ENCODE results near the gene DPCD.
"Not testable (repeated sequence)": the region's sequence is repeated elsewhere in the genome, so short reads cannot be mapped to it uniquely, and the experiment has no call there.

The DPCD gene

DNA sequence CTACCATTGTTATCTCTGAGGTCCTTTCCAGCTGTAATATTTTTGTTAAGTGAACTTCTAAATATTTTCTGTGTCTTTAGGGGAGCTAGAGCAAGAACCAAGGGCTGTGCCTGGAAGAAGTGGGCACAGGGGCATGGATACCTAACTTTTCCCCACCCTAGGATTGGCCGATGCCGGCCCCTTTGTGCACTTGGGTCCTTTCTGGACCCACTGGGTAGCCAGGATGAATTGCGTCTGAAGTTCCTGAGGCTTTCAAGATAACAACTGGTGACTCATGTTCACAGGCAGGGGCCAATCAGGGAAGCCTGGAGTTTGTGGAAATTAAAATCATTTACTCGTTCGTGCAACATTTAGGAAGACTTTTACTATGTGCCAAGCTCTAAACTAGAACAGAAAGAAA is 758 bp downstream of the DPCD start:
- no peak for DNase-seq

DNA sequence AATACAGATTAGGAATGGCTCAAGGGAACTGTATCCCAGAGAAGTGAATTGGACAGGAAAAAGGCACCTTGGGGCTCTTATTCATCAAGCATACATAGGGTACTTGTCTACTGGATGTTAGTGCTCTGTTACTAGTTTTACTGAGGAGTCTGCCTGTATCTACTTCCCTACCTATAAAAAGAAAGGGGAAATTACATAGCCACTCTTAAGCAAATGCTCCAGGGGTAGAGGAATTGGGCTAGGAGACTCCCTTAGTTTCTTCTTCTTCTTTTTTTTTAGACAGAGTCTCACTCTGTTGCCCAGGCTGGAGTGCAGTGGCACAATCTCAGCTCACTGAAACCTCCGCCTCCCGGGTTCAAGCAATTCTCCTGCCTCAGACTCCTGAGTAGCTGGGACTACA is 5.2 kb downstream of the DPCD start:
- DNase-seq = not testable (repeated sequence)

DNA sequence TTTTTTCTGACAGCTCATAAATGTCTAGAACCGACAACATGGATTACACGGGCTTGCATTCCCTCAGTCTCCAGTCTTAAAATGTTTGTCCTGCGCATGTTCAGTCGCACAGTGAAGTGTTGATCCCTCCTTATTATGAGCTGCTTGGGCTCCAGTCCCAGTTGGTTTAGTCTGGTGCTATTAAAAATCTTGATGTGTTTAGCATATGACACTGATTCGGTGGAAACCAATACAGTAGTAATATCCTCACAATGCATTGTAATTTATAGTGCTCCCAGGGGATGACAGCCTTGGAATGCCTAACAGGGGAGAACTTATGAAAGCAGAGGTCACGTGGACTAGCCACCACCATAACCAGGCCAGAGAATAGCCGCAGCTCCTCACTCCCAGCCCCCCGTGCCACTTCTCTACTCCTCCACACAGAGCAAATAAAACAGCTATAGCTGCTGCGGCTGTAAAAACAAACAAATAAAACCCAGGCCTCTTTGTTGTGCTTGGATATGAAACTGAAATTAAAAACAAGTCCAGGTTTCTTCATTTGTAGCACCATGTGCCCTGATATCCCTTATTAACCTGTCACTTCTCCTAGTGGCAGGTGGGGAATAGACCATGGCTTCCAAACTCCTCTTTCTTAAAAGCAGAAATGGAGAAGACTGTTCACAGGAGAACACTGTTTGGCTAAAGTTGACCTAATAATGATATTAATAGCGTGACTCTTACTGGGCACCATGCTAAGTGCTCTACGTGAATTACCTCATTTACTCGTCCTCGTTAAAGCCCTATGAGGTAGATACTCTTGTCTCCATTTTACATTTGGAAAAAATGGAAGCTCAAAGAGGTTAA is 7.7 kb downstream of the DPCD start:
- no peak for DNase-seq

DNA sequence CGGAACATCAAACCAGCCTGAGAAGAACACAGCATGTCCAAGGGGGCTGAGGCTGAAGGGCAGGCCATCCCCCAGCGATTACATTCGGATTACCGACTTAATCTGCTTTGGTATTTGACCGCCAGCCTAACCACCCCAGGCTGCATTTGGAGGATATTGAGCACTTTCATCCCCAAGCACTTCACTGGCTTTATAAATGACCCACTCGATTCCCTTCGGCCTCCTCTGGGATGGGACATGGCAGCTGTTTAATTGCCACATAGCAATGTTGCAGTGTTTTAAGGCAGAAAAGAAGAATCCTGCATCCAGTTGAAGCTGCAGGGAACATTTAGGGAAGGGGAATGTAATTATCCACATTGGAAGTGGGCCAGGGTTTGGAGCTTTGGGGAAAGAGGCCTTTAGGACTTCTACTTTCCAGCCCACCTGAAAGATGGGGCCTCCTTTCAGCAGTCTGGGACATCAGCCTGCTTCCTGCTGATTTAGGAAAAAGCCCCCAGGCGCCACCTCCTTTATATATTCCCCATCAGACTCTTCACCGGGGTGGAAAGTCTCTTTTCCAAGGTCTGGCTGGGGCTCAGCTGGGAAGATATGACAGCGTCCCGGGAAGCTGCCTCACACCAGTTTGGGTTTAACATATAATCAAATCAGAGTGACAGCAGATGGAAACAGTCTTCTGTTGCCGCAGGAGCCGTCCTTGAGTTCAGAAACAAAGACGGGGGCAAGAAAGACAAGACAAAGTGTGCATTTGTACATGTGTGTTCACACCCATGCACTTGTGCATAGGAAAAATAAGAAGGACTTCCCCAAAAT is 9.2 kb downstream of the DPCD start:
- DNase-seq = no peak

DNA sequence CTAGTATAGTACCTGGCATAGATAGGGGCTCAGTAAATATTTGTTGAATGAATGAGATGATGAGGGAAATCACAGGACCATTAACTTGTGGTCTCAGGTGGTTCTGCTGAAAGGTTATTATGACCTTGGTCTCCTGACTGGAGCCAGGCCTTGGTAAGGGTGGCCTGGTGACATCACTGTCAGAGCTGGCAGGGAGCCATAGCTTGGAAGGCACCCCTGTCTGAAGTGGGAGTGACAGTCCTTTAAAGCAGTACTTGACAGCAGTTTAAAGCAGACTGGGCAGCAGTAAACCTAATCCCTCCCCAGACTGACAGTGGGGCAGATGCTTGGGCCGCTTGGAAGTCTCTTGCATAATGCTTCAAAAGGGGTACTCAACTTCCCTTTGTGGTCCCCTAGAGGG is 13.4 kb downstream of the DPCD start:
- peak; percentile 53 for DNase-seq

DNA sequence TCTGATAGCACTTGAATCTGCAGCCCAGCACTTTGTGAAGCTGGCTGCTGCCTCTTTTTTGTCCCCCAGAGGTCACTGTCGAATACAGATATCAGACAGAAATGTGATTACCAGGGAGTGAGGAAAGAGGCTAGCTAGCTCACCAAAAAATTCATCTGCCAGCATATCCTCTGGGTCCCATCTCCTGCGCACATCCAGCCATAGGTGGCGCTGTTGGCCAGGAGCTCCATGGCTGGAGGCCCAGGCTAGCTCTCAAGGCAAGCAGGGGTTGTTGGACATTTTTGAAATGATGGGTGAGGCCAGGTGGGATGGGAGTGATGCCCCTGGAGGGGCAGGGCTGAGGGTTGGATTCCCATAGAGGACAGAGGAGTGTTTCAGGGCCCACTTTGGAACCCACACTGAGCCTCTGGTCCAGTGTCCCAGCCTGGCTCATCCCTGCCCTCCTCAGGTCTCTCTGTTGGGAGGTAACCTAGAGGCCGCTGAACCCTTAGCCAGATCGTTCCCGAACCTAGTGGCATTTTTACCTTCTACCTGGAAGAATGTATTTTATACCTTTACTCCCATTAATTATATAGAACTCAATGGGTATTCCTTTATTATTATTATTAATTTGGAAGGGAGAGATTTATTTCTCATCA is 14.8 kb downstream of the DPCD start:
- DNase-seq = peak; percentile 60

DNA sequence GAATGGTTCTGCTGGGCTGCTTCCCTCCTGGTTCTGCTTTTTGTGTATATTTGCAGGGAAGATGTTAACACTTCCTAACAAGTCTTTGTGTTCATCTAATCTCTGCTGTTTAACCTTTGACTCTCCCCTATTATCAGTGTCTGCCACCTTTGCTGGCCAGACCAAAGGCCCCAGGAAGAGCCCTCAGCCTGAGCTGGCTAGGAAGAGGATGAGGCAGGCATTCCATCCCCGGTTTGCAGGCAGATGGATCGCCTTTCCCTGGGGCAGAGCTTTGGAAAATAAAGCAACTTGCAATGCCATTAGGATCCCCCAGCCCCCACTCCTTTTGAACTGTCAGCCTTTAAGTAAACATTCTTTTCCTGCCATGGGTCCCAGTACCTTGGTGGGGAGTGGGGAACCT is 19.0 kb downstream of the DPCD start:
- no peak for DNase-seq

DNA sequence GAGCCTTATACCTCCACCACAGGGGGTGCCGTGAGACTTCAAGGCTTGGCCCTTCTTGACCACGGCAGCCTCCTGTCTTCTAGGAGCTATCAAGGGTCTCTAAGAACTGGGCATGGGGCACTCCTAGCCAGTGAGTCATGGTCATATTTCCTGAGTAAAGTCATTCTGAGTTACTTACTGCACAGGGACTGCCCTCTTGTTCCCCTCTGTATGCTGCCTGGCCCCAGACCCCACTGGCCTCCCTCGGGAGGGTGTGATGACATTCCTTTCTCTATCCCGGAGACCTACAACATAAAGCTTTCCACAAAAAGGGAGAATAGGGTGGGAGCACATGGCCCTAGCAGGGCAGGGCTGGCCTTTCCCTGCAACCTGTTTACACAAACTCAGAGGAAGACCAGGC is 21.4 kb downstream of the DPCD start:
- no peak for DNase-seq

DNA sequence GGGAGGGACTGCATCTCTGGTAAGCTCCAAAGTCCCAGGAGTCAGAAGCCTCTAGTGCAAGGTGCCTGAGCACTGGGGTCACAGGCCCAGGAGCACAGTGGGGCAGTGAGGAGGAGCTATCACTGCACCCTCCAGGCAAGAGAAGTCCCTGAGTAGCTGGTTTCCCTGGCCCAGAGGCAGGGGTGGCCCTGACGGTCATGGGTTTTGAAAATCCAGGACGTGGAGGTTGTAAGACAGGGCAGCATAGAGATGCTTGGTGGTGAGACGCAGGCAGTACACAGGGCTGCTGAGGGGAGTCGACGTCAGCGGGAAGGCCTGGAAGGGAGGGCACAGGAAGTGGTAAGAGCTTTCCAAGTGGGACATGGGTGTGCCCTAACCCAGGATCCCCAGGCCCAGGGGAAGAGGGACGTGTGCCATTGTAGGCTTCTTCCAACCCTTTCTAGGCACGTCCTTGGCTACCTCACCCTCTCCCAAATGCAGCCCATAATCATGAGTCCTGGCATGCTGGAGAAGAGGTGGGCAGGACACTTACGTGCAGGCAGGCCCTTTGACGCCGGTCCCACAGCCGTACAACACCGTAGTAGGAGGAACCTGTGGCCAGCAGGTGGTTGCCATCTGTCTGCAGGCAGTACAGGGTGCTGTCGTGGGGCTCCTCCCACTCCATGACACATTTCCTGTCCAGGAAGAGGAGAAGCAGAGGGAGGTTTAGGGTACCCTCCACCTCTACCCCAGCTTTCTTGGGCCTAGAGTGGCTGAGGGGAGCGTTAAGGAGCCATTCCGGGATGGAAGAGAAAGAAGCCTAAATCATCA is 23.2 kb downstream of the DPCD start:
- DNase-seq = no peak

DNA sequence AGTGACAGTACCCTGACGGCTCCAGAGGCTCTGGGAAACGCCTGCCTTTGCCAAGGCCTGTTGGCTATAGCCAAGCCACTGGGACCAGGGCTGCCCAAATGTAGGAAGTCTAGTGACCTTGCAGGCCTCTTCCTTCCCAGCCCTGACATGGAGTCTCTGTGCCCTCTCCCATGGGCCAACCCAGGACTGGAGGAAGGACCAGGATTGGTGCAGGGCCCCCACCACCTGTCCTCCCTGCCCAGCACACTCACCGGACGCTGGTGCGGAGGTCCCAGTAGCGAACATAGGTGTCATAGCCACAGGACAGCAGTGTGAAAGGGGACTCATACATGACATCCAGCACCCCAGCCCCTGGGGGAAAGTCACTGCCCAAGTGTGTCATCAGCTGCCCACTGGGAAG is 24.0 kb downstream of the DPCD start:
- no peak for DNase-seq

DNA sequence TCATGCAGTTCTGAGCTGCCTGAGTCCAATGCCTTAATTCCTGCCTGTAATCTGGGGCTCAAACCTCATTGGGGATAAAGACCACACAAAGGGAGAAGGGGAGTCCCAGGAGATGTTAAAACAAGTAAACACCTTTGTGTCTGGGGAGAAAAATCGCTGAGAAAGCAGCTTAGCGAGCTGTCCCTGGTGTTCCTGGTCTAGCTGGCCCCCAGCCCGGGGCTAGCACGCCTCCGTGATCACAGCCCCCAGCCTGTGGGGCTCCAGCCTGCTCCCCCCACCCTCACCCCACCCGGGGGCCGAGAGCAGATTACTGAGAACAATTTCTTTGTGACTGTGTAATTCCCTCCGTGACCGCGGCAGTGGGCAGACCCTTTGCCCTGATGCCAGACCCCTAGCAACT is 24.8 kb downstream of the DPCD start:
- DNase-seq = no peak

DNA sequence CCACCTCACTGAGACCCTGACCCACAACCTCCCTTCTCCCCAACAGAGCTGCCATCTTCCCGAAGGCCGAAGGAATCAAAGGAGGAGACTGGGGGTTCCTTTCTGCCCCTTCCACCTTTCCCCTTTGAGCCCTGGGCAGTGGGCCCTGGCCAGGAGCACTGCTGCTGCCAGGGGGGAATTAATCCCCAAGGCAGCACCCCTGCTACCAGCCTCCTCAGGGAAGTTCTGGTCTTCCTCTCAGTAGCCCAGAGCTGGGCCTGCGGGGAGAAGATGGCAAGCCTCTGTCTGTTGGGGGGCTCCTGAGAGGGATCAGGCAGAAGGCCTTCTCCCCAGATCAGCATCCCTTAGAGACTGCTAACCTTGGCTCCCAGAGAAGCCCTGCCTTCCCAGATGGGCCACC is 25.5 kb downstream of the DPCD start:
- no peak for DNase-seq

DNA sequence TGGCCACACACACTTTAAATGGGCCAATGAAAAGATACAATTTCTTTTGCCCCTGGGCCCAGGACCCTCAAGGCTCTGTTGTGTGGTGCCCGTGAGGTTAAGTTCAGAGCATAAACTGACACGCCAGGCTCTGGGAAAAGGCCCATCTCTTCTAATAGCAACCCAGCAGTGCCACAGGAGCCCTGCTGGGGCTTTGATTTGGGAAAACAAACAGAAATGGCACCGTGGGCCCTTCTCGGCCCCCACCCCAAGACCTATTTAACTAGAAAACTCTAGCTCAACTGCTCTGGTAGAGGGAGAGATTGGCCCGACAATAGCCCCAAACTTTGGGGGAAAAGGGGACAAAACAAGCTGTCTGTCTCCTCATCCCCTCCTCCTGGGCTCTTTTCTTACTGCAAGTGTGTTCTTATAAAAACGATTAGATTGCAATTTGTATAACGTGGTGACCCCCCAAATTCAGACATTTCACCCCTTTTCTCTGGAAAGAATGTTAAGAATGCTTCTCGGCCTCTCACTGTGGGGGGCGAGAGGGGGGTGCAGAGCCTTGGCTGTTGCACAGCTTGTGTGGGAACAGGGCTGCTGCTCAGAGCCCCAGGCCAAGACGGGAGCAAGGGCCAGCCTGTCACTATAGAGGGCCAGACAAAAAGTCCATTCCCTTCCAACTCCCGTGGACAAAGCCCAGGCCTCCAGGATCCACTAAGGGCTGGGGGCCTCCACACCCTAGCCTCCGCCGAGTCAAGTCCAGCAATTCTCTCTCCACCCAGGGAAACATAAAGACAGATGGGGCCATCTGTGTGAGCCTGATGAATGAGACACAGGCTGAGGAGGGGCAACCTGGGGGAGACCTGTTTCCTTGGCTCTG is 26.8 kb downstream of the DPCD start:
- no peak for DNase-seq

DNA sequence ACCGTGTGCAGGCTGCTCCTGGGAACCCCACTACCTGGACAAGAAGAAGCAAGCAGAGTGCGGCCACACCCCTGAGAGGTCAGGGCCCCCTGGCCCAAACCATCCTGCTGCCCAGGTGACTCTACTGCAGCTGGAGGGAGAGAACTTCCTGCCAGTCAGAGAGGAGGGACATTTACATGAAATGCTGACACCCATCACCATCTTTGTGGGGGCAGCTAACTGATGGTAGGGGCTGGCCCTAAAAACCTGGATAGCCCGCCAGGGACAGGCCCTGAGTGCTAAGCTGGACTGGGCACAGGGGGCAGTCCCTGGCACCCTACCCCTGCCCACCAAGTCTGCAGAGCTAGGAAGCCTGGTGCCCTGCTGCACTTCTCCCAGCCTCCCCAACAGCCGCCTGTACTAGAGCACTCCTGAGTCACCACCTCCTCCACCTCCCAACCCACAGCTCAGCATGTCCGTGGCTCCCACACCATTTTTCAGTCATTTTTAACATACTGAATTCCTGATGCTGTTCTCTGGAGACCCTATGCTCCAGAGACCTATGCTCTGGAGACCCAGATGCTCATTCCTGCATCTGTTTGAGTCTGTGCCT is 27.5 kb downstream of the DPCD start:
- no peak for DNase-seq

DNA sequence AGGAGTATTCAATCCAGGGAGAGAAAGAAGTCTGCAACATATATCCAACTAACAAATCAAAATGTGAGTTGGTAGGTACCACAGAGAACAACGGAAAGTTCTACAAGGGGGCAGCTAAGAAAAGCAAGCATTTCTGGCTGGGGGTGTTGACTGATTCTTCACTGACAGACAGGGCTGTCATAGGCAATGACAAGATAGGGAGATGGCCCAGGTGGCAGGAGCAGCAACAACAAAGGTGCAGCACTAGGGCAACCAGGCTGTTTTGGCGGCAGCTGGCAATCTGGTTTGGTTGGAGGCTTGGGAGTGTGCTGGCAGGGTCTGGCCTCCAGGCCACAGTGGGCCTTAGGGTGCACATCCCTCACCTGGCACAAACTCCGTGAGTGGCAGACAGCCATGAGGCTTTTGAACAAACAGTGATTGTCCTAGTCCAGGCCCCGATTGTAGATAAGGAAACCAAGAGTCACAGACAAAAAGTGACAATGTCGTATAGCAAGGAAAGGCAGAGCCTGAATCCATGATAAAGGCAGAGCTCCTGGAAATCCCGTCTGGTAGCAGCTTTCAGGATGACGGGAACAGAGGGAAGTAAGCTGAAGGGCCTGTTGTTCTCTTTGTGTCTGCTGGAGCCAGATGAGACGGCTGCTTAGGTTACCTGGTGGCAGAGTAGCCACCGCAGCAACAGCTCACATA is 28.4 kb downstream of the DPCD start:
- DNase-seq = no peak

DNA sequence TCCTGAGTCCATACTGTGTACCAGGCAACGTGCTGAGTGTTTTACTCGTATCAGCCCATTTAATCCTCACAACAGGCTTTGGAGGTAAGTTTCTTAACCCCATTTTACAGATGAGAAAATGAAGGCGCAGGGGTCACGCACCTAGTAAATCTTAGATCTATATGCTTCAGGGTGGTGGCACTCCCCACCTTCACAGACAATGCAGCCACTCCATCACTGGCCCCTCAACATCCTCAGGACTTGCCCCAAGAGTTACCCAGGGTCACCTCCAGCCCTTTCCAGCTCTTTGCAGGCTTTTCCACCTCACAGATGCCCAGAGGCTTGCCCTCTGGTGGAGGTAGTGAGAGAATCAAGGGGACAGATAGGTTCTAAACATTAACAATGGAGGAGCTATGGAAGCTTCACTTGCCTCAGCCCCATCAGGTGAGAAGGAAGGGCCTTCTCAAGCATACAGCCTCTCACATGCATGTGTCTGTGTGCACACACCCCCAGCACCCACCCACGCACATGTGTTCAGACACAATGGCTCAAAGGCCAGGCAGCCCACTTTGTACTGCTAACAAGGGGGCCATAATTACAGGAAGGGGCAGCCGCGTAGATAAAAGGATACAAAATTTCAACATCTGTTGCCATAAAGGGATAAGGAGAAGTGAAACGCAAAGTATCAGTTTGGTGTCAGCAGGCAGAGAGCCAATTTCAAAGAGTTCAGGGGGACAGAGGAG is 29.1 kb downstream of the DPCD start:
- no peak for DNase-seq

DNA sequence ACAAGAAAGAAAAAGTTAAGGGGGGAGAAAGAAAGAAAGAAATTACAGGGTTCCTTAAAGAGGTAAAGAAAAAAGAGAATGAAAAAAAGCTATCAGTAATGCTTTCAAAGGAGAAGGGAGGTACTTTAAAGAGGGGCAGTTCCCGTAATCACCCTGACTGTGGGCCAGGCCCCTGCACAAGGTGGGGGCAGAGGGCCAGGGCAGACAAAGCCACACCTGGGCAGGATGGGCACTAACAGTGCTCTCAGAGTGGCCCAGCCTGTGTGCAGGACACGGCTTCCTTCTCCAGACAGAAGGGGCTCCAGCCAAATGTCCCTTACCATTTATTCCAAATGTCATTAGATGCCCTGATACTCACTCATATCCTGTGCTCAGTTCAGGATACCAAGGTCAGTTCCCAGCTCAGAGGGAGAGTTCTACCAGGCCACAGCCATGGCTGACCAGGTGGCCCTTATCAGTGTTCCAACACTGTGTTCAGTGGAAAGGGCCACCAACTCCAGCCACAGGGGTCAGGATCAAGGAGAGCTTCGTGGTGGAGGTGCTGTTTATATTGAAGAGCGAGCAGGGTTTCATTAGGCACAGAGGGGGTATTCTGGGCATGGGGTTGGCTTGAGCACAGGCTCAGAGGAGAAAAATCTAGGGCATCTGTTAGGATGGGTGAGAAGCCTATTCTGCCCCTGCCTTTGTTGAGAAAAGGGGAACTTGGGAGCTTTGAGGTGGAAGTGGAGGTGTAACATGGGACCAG is 29.9 kb downstream of the DPCD start:
- no peak for DNase-seq

DNA sequence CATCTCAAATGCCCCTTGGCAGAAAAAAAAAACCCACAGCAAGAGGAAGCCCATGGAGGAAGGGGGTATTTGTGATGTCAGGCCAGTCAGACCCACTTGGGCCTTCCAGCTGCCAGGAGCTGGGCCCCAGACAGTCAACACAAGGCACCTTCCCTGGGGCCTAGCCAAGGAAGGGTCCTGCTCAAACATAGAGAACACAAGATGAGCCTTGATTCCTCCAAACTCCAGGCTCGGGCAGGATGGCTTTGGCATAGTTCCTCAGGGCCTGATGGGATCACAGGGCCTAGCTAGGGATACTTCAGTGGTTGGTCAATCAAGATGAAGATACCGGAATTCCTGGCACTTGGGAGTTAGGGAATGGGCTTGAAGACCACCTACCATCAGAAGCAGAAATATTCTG is 30.8 kb downstream of the DPCD start:
- no peak for DNase-seq

DNA sequence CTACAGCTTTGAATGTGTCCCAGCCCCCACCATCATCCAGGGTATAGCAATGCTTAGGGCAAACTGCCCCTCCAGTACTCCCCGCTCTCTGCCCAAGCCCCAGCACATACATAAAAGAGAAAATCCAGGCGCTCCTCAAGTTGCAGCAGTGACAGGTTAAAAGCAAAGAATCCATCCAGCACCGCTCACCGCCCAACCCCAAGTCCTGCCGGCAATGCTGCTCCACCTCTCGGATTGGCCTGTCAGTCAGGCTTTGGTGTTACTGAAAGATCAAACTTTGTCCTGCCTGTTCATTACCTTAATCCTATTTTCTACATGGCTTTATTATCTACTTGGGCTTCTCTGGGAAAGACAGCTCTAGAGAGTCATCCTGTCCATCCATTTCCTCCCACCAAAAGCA is 31.9 kb downstream of the DPCD start:
- DNase-seq = no peak

DNA sequence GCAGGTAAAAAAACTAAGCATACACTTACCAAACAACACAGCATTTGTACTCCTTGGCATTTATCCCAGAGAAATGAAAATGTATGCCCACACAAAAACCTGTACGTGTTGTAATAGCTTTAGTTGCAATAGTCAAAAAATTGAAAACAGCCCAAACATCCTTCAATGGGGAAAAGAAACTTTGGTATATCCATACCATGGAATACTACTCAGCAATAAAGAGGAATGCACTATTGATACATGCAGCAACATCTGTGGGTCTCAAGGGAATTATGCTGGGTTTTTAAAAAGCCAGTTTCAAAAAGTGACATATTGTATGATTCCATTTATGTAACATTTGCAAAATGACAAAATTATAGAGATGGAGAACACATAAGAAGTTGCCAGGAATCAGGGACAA is 35.4 kb downstream of the DPCD start:
- DNase-seq = no peak
